NCI-H1930 (cell line): ENCODE data around the gene ANKRD33.

Experiments used
- DNase-seq, 2 experiments: peaks; one replicate each; lab custom pipeline; 2025; lab: John Stamatoyannopoulos, UW

Gene ANKRD33

DNA sequence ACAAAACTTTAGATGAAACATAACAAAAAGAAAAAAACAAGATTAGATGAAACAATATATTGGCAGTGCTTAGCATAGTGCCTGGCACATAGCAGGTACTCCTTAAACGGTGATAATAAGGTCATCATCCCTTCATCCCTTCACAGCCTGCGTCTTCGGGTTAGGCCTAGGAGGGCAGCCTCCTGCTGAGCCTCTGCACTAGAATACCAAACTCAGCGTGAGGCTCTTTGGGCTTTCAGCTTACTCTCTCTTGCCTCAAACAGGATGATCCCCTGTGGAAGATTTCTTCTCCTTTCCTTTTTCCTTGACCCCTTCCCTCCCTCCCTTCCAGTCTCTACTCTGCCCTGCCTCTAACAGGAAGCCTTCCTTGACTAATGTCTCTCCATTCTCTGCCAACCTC is 25.0 kb upstream of the ANKRD33 start:
- DNase-seq: no peak

- no peak for DNase-seq
Observed at GRCh38 chr12:51863363-51863932, 24.5 kb upstream of the ANKRD33 start.

GRCh38 chr12:51863933-51864832 is 23.7 kb upstream of the ANKRD33 start:
- DNase-seq: no peak

- DNase-seq: no peak
Observed at GRCh38 chr12:51864833-51865670, 22.9 kb upstream of the ANKRD33 start.

DNA sequence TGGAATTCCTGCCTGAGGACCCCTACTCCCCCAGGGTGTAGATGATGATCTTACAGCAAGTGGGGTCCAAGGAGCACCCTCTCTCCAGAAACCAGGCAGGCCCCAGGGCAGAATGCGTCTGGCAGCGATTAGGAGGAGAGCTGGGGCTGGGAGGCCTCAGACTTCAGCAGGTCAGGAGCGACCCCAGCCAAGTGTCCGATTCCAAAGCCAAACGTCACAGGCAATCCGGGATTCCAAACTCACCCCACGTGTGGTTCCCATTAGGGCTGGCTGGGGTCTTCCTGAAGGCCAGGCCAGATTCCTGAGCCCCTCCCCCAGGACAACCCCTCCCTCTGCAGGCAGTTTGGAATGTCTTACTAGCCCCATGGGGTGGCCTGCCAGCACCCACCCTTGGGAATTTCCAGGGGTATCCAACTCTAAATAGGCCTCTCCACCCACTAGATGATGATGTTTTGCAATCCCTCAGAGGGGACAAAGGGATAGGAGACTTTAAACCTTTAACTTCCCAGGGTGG is 22.1 kb upstream of the ANKRD33 start:
- DNase-seq: no peak

GRCh38 chr12:51866324-51866723 is 21.6 kb upstream of the ANKRD33 start:
- DNase-seq: no peak

DNA sequence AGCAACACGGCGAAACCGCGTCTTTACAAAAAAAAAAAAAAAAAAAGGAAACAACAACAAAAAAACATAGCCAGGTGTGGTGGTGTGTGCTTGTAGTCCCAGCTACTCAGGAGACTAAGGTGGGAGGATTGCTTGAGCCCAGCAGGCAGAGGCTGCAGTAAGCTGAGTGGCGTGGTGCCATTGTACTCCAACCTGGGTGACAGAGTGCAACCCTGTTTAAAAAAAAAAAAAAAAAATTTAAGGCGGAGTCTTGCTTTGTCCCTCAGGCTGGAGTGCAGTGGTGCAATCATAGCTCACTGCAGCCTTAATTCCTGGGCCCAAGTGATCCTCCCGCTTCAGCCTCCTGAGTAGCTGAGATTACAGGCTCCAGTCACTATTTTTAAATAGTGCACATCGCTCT is 21.1 kb upstream of the ANKRD33 start:
- DNase-seq: no peak

GRCh38 chr12:51867371-51867770 is 20.5 kb upstream of the ANKRD33 start:
- no peak for DNase-seq

- no peak for DNase-seq
Observed at GRCh38 chr12:51867796-51868428, 20.0 kb upstream of the ANKRD33 start.

DNA sequence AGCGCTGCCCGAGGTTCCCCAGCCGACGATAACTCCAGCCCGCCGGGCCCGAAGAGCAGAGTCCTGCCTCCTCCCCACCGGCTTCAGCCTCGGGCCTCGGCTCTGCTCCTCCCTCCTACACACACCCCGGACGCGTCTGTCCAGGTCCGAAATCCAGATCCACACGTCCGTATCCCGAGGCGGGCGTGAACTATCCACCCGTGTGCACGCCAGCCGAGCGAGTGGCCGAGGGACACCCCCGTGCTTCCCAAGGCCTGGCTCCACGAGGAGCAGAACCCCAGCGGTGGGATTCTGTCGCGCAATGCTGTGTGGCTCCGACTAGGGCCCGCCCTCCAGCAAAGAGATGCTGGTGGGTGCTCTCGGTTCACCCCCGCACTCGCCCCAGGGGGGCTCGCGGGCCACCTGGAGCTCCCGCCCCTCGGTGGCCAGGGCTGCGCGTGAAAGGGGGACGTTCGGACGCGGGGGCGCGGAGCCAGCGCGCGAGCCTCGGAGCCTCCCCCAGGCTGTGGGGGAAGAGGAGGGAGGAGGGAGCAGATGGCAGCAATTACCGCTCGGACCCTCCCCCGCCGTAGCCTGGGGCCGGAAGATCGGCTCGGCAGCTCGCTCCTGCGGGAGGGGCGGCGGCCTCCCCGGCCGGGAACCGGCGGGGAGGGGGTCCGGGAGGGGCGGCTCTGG is 18.9 kb upstream of the ANKRD33 start:
- DNase-seq: no peak

DNA sequence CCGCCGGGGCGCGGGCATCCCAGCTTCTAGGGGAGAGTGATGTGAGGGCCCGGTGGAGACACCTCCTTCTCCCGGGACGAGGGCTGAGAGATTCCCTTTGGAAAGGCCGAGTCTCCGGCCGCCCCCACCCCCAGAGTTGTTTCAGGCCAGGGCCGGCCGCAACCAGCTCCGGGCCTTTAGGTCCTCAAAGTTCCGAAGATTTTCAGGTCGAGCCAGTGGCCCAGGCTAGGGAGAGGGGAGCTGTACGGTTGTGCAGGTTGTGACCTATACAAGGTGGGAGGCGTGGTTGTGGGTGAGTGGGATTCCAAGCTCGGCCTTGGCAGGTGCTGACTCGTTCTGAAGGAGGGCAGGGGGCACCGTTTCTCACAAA is 18.4 kb upstream of the ANKRD33 start:
- no peak for DNase-seq

- DNase-seq: no peak
Observed at GRCh38 chr12:51869931-51870330, 18.0 kb upstream of the ANKRD33 start.

- DNase-seq: no peak
Observed at GRCh38 chr12:51870504-51870903, 17.4 kb upstream of the ANKRD33 start.

DNA sequence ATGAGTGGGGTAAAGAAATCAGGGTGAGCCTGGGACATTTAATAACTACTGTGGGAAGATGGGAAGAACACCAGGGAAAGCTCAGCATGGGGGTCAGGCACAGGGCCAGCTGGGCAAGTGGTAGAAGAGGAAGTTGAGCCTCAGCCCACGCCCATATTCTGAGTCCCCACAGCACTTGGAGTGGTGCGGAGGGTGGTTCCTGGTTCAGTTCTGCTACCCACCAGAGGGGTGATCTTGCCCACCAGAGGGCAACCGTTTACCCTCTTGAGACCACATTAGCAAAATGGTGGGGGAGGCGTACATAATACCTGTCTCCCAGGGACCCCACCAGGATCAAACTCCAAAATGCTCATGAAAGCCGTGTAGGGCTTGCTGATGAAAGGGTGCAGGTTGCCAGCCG is 16.8 kb upstream of the ANKRD33 start:
- DNase-seq: no peak

DNA sequence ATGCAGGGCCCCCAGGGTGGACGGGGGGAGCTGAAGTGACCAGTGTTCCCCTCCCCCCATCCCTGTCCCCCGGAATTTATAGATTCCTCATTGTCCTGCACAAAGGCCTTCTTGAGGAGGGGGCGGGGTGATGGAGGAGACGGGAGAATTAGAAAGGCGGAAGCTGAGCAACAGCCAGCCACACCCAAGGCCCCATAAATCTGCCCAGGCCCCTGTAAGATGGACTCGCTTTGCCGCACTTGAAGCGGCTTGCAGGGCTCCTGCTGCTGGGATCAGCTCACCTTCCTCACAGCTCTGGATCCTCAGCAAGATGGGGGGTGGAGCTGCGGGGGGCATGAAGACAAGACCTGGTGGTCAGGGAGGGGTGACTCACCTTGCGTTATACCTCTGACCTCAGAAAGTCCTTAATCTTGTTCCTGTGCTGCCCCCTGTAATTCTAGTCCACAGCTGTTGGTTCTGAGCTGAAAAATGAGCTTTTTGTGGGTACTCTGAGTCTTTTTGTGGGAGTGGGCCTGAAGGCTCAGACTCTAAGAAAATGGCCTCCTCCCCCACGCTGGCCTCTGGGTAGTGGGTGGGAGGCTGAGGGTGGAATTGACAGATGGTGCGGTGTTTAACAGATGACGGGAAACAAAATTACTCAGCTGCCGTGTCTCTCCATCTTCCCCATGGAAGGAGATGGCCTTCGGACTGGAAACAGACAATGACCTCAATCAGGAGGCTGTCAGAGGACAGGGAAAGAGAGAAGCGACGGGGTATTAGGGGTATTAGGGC is 15.8 kb upstream of the ANKRD33 start:
- DNase-seq: no peak

GRCh38 chr12:51872689-51872981 is 15.3 kb upstream of the ANKRD33 start:
- DNase-seq: no peak

DNA sequence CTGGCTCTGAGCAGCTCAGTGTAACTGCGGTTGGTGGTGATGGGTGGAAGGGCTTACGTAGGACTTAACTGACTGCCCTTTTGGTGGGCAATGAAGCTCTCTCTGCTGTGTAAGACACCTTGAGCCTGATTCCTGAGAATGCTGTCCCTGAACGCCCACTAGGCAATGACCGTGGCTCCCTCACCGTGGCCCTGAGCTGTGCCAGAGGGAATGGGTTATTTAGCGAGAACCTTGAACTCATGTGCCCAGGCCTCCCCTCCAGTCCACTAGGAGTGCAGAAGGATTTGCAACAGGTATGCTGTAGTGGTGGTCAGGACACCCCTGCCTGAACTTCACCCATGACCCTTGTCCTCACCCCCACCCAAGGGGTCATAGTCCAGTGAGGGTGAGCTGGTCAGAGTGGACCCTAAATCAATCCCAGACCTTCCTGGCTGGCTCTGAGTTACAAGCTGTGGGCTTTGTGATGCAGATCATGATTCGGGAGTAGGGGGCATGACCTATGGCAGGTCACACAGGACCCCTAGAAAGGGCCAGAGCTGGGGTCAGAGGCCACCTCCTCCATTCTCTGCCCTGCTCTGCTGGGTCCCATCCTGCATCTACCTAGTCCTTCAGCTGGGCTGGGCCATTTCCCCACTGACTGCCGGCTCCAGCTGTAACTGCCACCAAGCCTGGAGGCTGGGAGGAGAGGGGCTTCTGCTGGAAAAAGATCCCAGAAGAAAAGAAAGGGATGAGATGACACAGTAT is 14.5 kb upstream of the ANKRD33 start:
- no peak for DNase-seq

DNA sequence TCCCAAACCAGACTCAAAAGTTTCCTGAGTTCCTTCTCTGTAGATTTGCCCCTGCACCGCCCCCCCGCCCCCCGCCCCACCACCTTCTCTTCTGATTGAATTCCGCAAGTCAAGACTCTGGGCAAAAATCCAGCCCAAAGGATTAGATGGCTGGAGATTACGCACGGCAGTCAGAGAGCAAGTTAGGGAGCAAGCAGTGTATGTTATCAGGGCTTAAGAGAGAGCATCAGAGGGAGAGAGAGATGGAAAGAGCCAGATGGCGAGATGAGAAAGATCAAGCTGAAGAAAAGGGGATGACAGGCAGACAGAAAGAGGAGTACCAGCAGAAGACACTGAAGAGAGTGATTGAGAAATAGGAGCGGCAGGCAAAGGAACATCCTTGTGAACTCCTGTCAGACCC is 13.9 kb upstream of the ANKRD33 start:
- no peak for DNase-seq

DNA sequence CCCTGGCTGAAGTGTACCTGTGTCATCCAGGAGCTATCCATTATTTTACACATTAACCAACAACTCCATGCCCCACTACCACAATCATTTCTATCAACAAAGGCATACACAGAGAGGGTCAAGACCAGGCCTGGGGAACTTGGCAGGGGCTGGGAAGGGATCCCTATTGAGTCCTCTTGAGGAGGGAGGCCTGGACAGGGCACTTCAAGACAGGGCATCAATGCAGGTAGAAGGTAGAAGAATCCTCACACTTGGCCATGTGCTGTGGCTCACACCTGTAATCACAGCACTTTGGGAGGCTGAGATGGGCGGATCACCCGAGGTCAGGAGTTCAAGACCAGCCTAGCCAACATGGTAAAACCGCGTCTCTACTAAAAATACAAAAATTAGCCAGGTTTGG is 13.4 kb upstream of the ANKRD33 start:
- no peak for DNase-seq

DNA sequence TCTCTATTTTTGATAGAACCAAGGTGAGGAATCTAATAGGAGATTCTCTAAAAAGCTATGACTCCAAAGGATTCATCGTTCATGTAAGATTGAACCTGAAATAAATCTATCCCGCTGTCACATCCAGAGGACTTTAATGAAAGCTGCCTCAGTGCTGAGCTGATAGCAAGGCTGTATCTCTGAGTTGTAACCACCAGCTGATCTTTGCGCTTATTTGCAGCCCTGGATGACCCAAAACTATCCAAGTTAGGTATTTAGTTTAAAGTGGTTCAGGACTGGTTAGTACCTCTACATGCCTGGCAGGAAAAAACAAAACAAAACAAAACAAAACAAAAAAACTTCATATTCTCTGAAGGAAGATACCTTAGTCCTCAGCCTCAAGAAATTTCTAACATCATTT is 8.8 kb upstream of the ANKRD33 start:
- DNase-seq: no peak
